HG03097 (cell line): ENCODE data around the gene ZNF415.
"Not testable (repeated sequence)": the region's sequence is repeated elsewhere in the genome, so short reads cannot be mapped to it uniquely, and the experiment has no call there.

Experiments
- ATAC-seq: cut with Tn5 transposase; IDR thresholded peaks from one replicate; pipeline ENCODE4 v1.9.1; 2021; ENCODE audit not compliant: unreplicated experiment, low FRiP score

ZNF415 gene

GRCh38 chr19:53132141-53132991 is at the start of gene ZNF415:
Gene ZNF415 (minus strand): TSS chr19:53132910. CDS start chr19:53122676, 10,234 bp downstream.
- ATAC-seq: no peak

- ATAC-seq: no peak
Measured at GRCh38 chr19:53182202-53182601, 49.5 kb upstream of the ZNF415 start.

DNA sequence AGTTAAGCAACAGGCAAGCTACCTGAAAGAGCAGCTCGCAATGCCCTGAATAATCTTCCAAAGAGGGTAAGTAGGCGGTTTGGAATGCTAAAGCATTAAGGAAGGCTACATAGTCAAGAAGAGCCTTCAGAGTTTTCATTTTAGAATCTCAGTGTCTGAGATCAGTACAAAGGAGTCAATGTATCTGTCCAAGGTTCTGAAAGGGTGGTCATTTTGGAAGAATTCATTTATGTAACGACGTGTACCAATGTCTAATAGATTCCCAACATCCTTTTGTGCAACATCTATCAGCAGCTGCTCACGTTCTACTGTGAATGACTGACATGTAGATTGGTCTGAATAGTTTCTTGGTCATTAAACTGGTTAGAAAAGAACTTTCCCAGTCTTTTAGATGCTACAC is 45.3 kb upstream of the ZNF415 start:
- no peak for ATAC-seq

DNA sequence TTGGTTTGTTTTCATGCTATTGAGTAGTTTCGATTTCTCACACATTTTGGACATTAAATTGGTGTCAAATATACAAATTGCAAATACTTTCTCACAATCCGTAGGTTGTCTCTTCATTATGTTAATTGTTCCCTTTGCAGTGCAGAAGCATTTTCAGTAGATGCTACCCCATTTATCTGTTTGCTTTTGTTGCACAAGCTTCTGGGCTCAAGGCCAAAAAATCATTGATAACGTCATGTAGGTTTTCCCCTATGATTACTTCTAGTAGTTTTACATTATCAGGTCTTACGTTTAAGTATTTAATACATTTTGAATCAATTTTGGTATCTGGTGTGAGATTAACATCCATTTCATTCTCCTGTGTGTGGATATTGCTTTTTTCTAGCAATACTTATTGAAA is 40.2 kb upstream of the ZNF415 start:
- no peak for ATAC-seq

GRCh38 chr19:53165691-53166091 is 33.0 kb upstream of the ZNF415 start:
- ATAC-seq: no peak

DNA sequence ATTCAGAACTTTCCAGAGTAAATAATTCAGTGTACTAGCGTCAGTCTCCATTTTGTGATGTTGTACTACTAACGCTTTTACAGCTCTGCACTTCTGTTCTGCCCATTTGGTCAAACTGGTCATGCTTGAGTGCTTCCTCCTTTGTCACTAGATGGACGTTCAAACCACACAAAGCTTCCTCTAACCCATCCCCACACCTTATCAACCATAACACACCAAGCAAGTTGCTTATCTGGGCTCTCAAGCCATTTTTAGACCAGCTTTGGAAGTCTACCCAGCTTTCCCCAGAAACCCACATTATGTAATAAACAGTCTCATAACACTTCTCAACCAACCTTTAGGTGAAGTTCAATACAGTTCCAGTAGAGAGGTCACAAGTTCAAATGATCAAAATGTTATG is 28.4 kb upstream of the ZNF415 start:
- ATAC-seq: no peak

GRCh38 chr19:53160350-53160749 is 27.6 kb upstream of the ZNF415 start:
- ATAC-seq: no peak

DNA sequence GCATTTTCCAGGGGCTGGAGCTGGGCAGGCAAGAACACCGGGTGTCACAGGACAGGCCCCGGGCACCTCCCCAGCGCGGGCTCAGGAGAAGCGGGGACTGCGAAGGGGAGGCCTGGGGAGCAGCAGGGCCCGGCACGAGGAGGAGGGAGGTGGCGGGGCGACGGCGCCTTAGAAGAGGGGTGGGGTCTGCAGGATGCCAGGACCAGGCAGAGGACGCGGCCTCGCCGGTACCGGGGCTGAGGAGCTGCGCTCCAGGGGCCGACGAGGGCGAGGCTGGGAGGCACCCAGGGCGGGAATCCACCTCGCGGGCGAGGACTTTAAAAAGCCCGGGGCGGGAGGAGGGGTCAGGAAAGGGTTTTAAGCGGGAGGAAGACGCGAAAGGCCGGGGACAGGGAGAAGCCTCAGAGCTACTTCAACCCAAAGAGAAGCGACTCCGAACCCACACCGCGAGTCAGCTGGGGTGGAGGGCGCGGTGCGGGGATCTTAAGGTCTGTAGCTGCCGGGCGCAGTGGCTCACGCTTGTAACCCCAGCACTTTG is 25.5 kb upstream of the ZNF415 start:
- ATAC-seq: no peak

DNA sequence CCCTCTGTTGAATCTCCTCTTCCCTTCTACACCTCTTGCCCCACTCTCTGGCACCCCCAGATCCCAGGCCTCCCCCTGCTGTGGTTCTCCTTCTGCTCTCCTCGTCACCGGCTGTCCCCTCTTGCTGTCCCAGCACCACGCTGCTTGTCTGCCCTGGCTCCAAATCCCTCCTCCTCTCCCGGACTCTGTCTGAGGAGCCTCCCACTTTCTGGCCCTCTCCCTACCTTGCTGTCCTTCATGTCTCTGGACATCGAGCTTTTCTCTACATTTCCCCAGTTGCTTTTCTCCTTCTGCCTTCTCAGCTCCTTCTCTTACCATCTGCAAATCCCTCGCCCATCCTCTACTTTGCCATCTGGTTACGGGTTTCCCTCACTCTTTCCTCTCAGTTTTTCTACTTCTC is 24.9 kb upstream of the ZNF415 start:
- ATAC-seq: no peak

DNA sequence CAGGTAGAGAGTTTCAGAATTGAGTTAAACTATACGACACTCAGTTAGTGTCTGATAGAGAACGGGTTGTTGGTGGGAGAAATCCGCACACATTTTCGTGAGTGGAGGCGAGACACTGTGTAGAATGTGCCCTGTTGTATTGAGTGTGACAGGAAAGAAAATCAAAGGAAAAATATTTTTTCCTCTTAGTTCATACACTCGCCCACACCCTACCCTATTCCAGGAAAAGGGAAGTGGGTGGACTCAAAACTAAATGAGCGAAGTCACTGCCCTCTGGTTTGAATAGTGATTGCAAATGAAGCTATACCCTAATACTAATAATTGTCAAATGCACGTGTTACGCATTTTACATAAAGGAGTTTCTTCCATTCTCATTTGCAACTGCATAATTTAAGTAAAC is 24.1 kb upstream of the ZNF415 start:
- ATAC-seq: no peak

DNA sequence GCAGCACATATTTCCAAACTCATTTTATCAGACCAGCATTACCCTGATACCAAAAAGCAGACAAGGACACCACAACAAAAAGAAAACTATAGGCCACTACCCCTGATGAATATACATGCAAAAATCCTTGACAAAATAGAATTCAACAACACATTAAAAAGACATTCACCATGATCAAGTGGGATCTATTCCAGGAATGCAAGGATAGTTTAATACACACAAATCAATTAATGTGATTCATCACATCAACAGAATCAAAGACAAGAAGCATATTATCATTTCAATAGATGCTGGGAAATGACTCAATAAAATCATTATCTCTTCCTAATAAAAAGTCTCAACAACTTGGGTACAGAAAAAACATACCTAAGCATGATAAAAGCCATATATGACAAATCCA is 14.9 kb upstream of the ZNF415 start:
- no peak for ATAC-seq

DNA sequence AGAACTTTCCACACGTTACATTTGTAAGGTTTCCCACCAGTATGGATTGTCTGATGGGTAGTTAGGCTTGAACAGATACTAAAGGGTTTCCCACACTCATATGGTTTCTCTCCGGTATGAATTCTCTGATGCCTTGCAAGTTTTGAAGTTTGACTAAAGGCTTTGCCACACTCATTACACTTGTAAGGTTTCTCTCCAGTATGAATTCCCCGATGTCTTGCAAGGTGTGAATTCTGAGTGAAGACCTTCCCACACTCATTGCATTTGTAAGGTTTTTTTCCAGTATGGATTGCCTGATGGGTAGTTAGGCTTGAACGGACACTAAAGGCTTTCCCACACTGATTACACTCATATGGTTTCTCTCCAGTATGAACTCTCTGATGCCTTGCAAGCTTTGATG is 7.6 kb upstream of the ZNF415 start:
- no peak for ATAC-seq

DNA sequence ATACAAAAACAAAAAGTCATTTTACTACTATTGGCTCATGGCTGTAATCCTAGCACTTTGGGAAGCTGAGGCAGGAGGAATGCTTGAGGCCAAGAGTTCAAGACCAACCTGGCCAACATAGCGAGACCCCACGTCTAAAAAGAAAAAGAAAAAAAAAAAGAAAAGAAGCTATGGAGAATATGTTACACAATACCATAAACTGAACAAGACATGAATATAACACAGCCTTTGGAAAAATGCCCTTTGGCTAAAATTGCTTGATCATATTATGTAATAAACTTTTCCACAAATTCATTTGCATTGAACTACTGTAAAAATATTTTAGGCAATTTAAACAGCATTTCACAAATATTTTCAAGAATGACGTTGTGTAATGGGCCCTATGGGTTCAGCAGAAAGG is 3.7 kb upstream of the ZNF415 start:
- no peak for ATAC-seq

DNA sequence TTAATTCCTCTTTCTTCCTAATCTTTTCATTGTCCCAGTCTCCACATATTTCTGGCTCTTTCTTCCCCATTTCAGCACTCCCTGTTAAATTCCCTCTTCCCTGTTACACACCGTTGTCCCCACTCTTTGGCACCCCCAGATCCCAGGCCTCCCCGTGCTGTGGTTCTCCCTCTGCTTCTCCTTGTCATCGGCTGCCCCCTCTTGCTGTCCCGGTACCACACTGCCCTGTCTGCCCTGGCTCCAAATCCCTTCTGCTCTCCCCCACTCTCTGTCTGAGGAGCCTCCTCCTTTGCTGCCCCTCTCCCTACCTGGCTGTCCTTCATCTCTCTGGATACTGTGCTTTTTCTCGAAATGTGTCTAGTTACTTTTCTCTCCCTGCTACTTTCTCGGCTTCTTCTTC is 983 bp downstream of the ZNF415 start:
- ATAC-seq: no peak

DNA sequence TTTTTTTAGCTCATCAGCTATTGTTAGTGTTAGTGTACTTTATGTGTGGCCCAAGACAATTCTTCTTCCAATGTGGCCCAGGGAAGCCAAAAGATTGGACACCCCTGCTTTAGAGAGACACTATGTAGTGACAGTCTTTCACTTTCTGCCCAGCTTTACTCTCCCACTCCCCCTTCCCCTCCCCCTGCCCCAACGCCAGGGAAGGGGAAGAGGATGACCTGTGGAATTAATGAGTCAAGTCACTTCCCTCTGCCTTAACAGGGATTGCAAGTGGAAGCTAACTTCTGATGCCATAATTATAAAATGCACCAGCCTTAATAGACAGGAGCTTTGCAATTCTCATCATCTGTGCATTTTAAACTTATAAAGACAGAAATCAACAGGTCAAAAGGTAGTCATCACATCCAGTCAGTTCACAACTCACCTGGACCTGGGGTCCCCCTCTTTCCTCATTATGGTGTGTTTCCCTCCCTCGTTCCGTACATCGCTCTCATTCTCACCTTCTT is 1.6 kb downstream of the ZNF415 start:
- ATAC-seq: no peak

DNA sequence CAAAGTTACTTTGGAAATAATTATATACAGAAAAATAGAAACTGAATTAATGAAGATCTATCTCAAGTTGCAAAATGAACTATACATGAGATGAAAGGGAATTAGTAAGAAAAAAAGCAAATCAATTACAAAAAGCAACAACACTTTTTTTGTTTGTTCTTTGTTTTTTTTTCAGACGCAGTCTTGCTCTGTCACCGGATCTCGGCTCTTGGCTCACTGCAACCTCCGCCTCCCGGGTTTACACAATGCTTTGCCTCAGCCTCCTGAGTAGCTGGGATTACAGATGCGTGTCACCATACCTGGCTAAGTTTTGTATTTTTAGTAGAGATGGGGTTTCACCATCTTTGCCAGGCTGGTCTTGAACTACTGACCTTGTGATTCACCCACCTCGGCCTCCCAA is 2.2 kb downstream of the ZNF415 start:
- no peak for ATAC-seq

DNA sequence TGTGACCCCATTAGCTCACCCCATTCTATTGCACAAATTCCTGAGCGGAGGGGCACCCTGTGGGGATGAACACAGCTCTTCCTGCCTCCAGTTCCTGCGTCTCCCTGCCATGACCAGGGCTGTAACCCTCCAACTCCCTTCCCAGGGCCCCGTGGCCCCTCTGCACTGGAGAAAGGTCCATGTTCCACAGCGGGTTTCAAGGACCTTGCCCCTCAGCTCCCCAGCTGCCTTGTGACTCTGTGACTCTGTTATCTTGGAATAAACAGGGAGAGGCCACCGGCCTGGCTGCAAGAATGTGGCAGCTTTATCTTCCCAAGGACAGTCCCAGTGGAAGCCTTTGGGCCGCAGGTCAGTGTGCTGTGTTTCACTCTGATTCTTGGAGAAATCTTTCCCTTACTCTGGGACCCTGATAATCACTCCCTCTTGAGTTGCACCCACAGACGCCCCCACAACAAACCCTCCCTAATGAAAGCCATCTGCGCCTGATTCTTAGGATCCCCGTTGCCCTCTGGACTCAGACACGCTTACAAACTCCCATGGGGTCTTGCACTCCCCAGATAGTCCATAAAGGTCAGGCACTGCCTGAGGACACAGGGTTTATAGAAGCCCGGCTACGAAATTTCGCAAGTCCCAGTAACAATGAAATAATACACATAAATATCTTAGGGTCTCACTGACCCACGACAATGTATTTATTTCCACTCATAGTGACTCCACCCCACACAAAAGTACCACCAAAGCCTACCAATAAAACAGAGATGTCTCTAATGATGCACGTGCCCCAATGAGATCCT is 5.8 kb downstream of the ZNF415 start:
- ATAC-seq: not testable (repeated sequence)

- no peak for ATAC-seq
Measured at GRCh38 chr19:53123400-53123799, 9.3 kb downstream of the ZNF415 start.

- ATAC-seq: no peak
Measured at GRCh38 chr19:53112286-53112685, 20.4 kb downstream of the ZNF415 start.

- ATAC-seq: no peak
Measured at GRCh38 chr19:53109527-53109926, 23.2 kb downstream of the ZNF415 start.
